ENCODE measurements around the gene SNORC.

DNA sequence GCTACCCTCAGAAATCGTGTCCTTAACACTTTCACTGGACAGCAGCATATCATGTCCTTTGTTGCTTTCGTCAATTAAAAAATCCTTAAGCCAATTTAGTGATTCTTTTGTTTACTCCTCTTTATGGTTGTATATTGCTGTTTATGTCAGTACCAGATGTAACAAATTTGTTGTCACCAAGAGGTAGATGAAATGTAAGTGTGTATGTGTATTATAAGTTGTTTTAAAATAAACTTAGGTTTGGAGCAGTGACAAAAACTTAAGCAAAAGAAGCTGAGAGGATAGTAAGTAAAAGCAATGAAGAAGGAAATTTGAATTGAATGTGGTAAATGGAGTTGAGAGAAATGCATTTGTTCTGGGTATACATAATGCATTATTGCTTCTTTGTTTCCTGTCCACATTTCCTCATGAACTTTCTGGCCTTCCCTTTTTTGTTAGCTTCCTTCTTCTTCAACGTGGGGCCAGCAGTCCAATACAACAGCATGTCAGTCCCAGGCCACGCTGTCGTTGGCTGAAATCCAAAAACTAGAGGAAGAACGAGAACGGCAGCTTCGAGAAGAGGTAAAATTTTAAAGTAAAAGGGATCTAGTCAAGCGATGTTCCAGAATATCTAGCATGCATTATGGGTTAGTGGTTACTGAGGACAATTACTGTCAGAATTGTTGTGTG lies 30.5 kb upstream of the SNORC start:
- TF ChIP-seq, protein P1, sequence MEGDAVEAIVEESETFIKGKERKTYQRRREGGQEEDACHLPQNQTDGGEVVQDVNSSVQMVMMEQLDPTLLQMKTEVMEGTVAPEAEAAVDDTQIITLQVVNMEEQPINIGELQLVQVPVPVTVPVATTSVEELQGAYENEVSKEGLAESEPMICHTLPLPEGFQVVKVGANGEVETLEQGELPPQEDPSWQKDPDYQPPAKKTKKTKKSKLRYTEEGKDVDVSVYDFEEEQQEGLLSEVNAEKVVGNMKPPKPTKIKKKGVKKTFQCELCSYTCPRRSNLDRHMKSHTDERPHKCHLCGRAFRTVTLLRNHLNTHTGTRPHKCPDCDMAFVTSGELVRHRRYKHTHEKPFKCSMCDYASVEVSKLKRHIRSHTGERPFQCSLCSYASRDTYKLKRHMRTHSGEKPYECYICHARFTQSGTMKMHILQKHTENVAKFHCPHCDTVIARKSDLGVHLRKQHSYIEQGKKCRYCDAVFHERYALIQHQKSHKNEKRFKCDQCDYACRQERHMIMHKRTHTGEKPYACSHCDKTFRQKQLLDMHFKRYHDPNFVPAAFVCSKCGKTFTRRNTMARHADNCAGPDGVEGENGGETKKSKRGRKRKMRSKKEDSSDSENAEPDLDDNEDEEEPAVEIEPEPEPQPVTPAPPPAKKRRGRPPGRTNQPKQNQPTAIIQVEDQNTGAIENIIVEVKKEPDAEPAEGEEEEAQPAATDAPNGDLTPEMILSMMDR (IDR thresholded peaks at IDR 0.05 in 8 of 11, conservative IDR thresholded peaks at IDR 0.05 in 3 of 11) = no peak
- TF ChIP-seq POLR2A (IDR thresholded peaks at IDR 0.05) = no peak
